Stimulated activated memory B cell treated with anti-CD40 and anti-IgM and Interleukin-4, amounts not matched to agents 10 μg/mL and 1 μg/mL and 100 μg/mL, for 72 hours (primary cell): ENCODE measurements around the gene NUFIP1.
"Not testable (repeated sequence)": the region's sequence is repeated elsewhere in the genome, so short reads cannot be mapped to it uniquely, and the experiment has no call there.

Source experiments
- ATAC-seq: fragments of 150-1000 bp; cut with Tn5 transposase; 2 replicates; pipeline ENCODE4 v1.10.0; 2021
- H3K27ac Mint-ChIP-seq: one replicate; pipeline ENCODE4 v1.8.0; 2022; ENCODE audit warnings: mild to moderate bottlenecking, mixed read lengths
- H3K27me3 Mint-ChIP-seq: one replicate; pipeline ENCODE4 v1.8.0; 2022; ENCODE audit warnings: mixed read lengths
- H3K36me3 Mint-ChIP-seq: one replicate; pipeline ENCODE4 v1.8.0; 2022; ENCODE audit warnings: mixed read lengths
- H3K4me1 Mint-ChIP-seq: one replicate; pipeline ENCODE4 v1.8.0; 2022; ENCODE audit warnings: mixed read lengths
- H3K4me3 Mint-ChIP-seq: one replicate; pipeline ENCODE4 v1.8.0; 2022; ENCODE audit warnings: mild to moderate bottlenecking, moderate library complexity, mixed read lengths
- H3K9me3 Mint-ChIP-seq: one replicate; pipeline ENCODE4 v1.8.0; 2022; ENCODE audit warnings: mixed read lengths

Gene NUFIP1

GRCh38 chr13:44976949-44977583 lies 12.2 kb downstream of the NUFIP1 start:
- ATAC-seq, result no peak
- Mint-ChIP-seq H3K4me1 (no peaks in the 10 kb centered on the region), H3K27ac (no peak overlapping the region), H3K9me3 (no peaks in the 10 kb centered on the region), H3K36me3 (peaks cover 21% of the 10 kb centered on the region), H3K4me3 (no peak overlapping the region), H3K27me3 (no peaks in the 10 kb centered on the region)

- Mint-ChIP-seq H3K9me3 (no peaks in the 10 kb centered on the region), H3K27me3 (no peaks in the 10 kb centered on the region), H3K4me1 (no peaks in the 10 kb centered on the region), H3K36me3 (peaks cover 21% of the 10 kb centered on the region), H3K4me3 (no peak overlapping the region), H3K27ac (no peak overlapping the region)
- ATAC-seq, result no peak
These were observed 13.1 kb downstream of the NUFIP1 start for GRCh38 chr13:44976196-44976595.

- peak; percentile 83 for ATAC-seq
- H3K27me3 Mint-ChIP-seq, result no peaks in the 10 kb centered on the region
- no peak overlapping the region for H3K27ac Mint-ChIP-seq
- peaks cover 19% of the 10 kb centered on the region for H3K36me3 Mint-ChIP-seq
- no peaks in the 10 kb centered on the region for H3K4me1 Mint-ChIP-seq
- H3K4me3 Mint-ChIP-seq, result no peak overlapping the region
- no peaks in the 10 kb centered on the region for H3K9me3 Mint-ChIP-seq
These were observed 15.0 kb downstream of the NUFIP1 start for GRCh38 chr13:44974056-44974793.

GRCh38 chr13:44972956-44973581 lies 16.2 kb downstream of the NUFIP1 start:
- Mint-ChIP-seq H3K27me3 (no peaks in the 10 kb centered on the region), H3K4me3 (no peak overlapping the region), H3K27ac (no peak overlapping the region), H3K36me3 (peaks cover 12% of the 10 kb centered on the region), H3K4me1 (no peaks in the 10 kb centered on the region), H3K9me3 (no peaks in the 10 kb centered on the region)
- no peak for ATAC-seq

GRCh38 chr13:44971656-44972595 lies 17.3 kb downstream of the NUFIP1 start:
- ATAC-seq, result no peak
- no peaks in the 10 kb centered on the region for H3K27me3 Mint-ChIP-seq
- no peaks in the 10 kb centered on the region for H3K4me1 Mint-ChIP-seq
- no peak overlapping the region for H3K27ac Mint-ChIP-seq
- H3K4me3 Mint-ChIP-seq, result no peak overlapping the region
- H3K36me3 Mint-ChIP-seq, result peaks cover 19% of the 10 kb centered on the region
- H3K9me3 Mint-ChIP-seq, result no peaks in the 10 kb centered on the region

- Mint-ChIP-seq H3K4me1 (no peaks in the 10 kb centered on the region), H3K36me3 (peaks cover 27% of the 10 kb centered on the region), H3K27me3 (no peaks in the 10 kb centered on the region), H3K4me3 (no peak overlapping the region), H3K27ac (no peak overlapping the region), H3K9me3 (no peaks in the 10 kb centered on the region)
- no peak for ATAC-seq
These were observed 19.5 kb downstream of the NUFIP1 start for GRCh38 chr13:44969551-44970484.

DNA sequence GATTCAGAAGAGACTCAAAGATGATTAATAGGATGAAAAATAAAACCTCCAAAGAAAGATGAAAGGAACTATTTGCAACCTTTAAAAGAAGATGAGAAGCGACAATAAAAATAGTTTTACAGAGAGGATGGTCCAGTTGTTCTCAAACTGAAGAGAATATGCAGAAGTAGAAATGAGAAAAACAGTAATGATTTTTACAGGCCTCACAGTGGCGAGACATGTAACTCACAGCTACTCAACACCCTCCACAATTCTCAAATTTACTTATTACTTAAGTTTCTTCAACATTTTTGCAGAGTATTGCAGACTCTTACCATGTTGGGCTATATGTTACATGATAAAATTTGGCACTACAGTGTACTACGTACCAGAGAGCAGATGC lies 20.8 kb downstream of the NUFIP1 start:
- Mint-ChIP-seq H3K4me3 (no peak overlapping the region), H3K36me3 (peaks cover 41% of the 10 kb centered on the region), H3K27ac (no peak overlapping the region), H3K27me3 (no peaks in the 10 kb centered on the region), H3K4me1 (no peaks in the 10 kb centered on the region), H3K9me3 (no peaks in the 10 kb centered on the region)
- no peak for ATAC-seq

DNA sequence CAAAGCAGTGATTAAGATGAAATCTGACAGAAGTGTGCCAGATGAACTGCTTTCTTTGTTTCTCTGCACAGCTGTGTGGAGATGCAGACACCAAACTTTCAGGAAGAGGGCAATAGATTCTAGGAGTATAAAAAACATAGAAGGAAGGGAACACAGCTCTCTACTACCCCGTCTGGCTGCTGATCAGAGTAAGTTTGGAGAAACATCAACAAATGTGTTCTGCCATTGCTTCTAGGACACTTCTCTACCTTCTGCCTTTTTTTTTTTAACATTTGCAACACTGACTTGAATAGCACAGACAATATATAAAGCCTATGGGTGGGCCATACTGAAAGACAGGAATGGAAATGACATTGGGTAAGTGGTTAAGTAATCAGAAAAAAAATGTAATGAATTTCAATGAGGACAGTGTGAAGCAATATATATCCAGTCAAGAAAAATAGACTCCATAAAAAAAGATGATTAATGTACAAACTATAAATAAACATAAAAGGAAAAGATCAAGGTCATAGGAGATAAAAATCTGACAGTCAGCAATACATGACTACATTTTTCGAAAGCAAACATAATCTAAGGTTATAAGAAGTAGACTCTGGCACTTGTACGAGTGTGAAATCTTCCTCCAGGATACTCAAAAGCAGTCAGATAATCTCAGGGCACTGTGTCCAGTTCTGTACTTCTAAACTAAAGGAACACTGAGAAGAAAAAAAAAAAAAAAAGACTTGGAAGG lies 21.4 kb downstream of the NUFIP1 start:
- H3K36me3 Mint-ChIP-seq, result peaks cover 47% of the 10 kb centered on the region
- H3K4me3 Mint-ChIP-seq, result no peak overlapping the region
- H3K27ac Mint-ChIP-seq, result no peak overlapping the region
- H3K9me3 Mint-ChIP-seq, result no peaks in the 10 kb centered on the region
- no peaks in the 10 kb centered on the region for H3K4me1 Mint-ChIP-seq
- no peaks in the 10 kb centered on the region for H3K27me3 Mint-ChIP-seq
- ATAC-seq, result no peak

DNA sequence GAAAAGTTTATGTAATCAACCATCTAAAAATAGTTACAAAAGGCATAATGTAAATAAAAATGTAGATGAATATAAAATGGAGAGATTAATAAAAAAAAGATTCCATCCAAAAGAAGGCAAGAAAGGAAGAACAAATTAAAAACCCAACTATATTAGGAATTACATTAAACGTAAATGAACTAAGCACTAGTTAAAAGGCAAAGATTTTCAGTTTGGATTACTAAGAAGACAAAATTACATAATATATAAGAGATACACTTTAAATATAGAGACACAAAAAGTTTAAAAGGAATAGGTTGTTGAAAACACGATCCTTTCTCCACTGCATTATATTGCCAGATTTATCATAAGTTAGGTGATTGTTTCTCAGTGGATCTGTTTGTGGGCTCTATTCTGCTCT lies 27.3 kb downstream of the NUFIP1 start:
- Mint-ChIP-seq H3K9me3 (peaks cover 5% of the 10 kb centered on the region), H3K4me3 (no peak overlapping the region), H3K36me3 (peaks cover 70% of the 10 kb centered on the region), H3K4me1 (no peaks in the 10 kb centered on the region), H3K27ac (no peak overlapping the region), H3K27me3 (no peaks in the 10 kb centered on the region)
- ATAC-seq, result no peak

DNA sequence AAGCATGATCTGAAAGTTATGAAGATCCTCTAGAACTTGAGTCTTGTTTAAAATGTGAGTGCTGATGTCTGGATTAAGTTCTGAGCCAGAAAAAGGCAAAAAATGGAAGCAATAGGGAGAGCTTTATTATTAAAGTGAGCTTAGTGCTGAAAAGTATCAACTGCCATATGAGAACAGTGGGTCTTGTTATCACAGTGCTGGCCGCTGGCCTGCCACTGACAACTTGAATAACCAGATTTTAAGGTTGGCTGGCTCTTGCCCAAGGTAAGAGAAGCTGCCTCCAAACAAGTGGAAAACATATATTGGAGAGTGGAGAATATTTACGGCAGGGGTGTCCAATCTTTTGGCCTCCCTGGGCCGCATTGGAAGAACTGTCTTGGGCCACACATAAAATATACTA lies 33.9 kb downstream of the NUFIP1 start:
- no peaks in the 10 kb centered on the region for H3K27me3 Mint-ChIP-seq
- ATAC-seq, result no peak
- no peak overlapping the region for H3K27ac Mint-ChIP-seq
- H3K9me3 Mint-ChIP-seq, result no peaks in the 10 kb centered on the region
- peaks cover 38% of the 10 kb centered on the region for H3K36me3 Mint-ChIP-seq
- no peaks in the 10 kb centered on the region for H3K4me1 Mint-ChIP-seq
- no peak overlapping the region for H3K4me3 Mint-ChIP-seq

GRCh38 chr13:44954224-44954623 lies 35.0 kb downstream of the NUFIP1 start:
- H3K4me3 Mint-ChIP-seq, result no peak overlapping the region
- peaks cover 39% of the 10 kb centered on the region for H3K36me3 Mint-ChIP-seq
- no peaks in the 10 kb centered on the region for H3K27me3 Mint-ChIP-seq
- no peaks in the 10 kb centered on the region for H3K4me1 Mint-ChIP-seq
- no peaks in the 10 kb centered on the region for H3K9me3 Mint-ChIP-seq
- no peak overlapping the region for H3K27ac Mint-ChIP-seq
- no peak for ATAC-seq

DNA sequence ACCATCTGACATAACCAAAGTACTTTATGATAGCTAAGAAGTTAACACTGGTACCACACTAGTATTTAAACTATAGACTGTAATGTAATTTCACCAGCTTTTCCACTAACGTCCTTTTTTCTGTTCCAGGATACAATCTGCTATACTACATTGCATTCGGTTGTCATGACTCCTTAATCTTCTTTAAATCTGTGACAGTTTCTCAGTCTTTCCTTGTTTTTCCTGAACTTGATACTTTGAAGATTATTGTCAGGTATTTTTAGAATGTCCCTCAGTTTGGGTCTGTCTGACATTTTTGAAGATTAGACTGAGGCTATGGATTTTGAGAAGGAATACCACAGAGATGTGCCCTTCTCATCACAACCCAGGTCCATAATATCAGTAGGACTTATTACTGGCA lies 36.6 kb downstream of the NUFIP1 start:
- H3K27ac Mint-ChIP-seq, result no peak overlapping the region

DNA sequence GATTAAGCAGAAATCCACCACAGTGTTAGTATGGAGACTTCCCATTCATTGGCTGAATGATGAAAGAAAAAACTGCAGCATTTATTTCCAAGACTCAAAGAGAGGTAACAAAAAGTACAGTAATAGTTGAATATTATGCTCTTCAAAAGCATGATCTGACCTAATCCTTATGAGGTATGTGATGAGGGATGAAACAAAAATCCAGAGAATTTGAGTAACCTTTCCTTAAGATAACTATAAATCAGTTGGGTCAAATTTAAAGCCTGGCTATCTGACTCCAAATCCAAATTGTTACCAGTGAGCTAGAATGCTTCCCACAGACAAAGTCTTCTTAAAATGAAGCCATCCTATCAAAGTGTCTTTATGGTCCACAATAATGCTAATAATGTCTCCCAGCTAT lies 38.1 kb downstream of the NUFIP1 start:
- ATAC-seq, result no peak
- Mint-ChIP-seq H3K27ac (no peak overlapping the region), H3K9me3 (no peaks in the 10 kb centered on the region), H3K4me1 (no peaks in the 10 kb centered on the region), H3K27me3 (no peaks in the 10 kb centered on the region), H3K36me3 (peaks cover 29% of the 10 kb centered on the region), H3K4me3 (no peak overlapping the region)

More for the DNA sequence above, 36.6 kb downstream of the NUFIP1 start:
- Mint-ChIP-seq H3K4me1 (no peaks in the 10 kb centered on the region), H3K9me3 (no peaks in the 10 kb centered on the region), H3K27me3 (no peaks in the 10 kb centered on the region), H3K36me3 (peaks cover 29% of the 10 kb centered on the region), H3K4me3 (no peak overlapping the region)
- no peak for ATAC-seq

GRCh38 chr13:44943411-44943810 lies 45.9 kb downstream of the NUFIP1 start:
- not testable (repeated sequence) for ATAC-seq, H3K4me1 Mint-ChIP-seq, H3K9me3 Mint-ChIP-seq, H3K27me3 Mint-ChIP-seq, H3K27ac Mint-ChIP-seq, H3K36me3 Mint-ChIP-seq, H3K4me3 Mint-ChIP-seq
